NCI-H187 (cell line): ENCODE results near the gene MS4A13.
"Not testable (repeated sequence)": the region's sequence is repeated elsewhere in the genome, so short reads cannot be mapped to it uniquely, and the experiment has no call there.

Experiments used
- DNase-seq, 2 experiments: peaks; one replicate each; lab custom pipeline; 2025; lab: John Stamatoyannopoulos, UW

Gene MS4A13

GRCh38 chr11:60515144-60515855 lies at the start of gene MS4A13:
Gene MS4A13 (plus strand): TSS chr11:60515392. CDS start chr11:60518084, 2,692 bp downstream.
- DNase-seq = no peak

- no peak for DNase-seq
Observed at GRCh38 chr11:60468829-60469228, 46.4 kb upstream of the MS4A13 start.

- no peak for DNase-seq
Observed at GRCh38 chr11:60469723-60470122, 45.5 kb upstream of the MS4A13 start.

- DNase-seq = no peak
Observed at GRCh38 chr11:60477035-60477445, 38.2 kb upstream of the MS4A13 start.

- DNase-seq = no peak
Observed at GRCh38 chr11:60482361-60482760, 32.8 kb upstream of the MS4A13 start.

- DNase-seq = no peak
Observed at GRCh38 chr11:60485987-60486386, 29.2 kb upstream of the MS4A13 start.

GRCh38 chr11:60492488-60493009 lies 22.6 kb upstream of the MS4A13 start, which contains the start of gene MS4A12:
Gene MS4A12 (plus strand): TSS chr11:60492778. CDS start chr11:60497319, 4,541 bp downstream.
- no peak for DNase-seq

GRCh38 chr11:60493454-60493853 lies 21.7 kb upstream of the MS4A13 start:
- no peak for DNase-seq

GRCh38 chr11:60498399-60498798 lies 16.8 kb upstream of the MS4A13 start:
- DNase-seq = no peak

- DNase-seq = no peak
Observed at GRCh38 chr11:60498853-60499252, 16.3 kb upstream of the MS4A13 start.

GRCh38 chr11:60500276-60500910 lies 14.8 kb upstream of the MS4A13 start:
- DNase-seq = no peak

GRCh38 chr11:60502221-60502775 lies 12.9 kb upstream of the MS4A13 start:
- DNase-seq = no peak

GRCh38 chr11:60504219-60504905 lies 10.8 kb upstream of the MS4A13 start:
- no peak for DNase-seq

- DNase-seq = not testable (repeated sequence)
Observed at GRCh38 chr11:60509609-60510008, 5.6 kb upstream of the MS4A13 start.

GRCh38 chr11:60510209-60510608 lies 5.0 kb upstream of the MS4A13 start:
- DNase-seq = not testable (repeated sequence)

- DNase-seq = no peak
Observed at GRCh38 chr11:60511393-60511792, 3.8 kb upstream of the MS4A13 start.

GRCh38 chr11:60512651-60513225 lies 2.5 kb upstream of the MS4A13 start:
- no peak for DNase-seq

GRCh38 chr11:60513496-60514460 lies 1.4 kb upstream of the MS4A13 start:
- no peak for DNase-seq

GRCh38 chr11:60528465-60528864 lies 13.3 kb downstream of the MS4A13 start:
- DNase-seq = no peak

- DNase-seq = no peak
Observed at GRCh38 chr11:60528934-60529333, 13.7 kb downstream of the MS4A13 start.
